ENCODE results near the gene NOP16. TPM values are rescaled to one million over a fixed set of nuclear protein-coding genes. Genes with fewer than 3 reads are reported as not detected.

The NOP16 gene
- total RNA-seq, 1 experiment from 2014 or later: 103 TPM

- ChIA-PET POLR2A (ENCODE audit: unreplicated experiment) (no interaction called here), CTCF (no interaction called here)
- H3K27me3 ChIP-seq (ENCODE audit: low read length): no peaks in the 10 kb centered on the region
- H3K4me1 ChIP-seq (ENCODE audit: insufficient read depth, low read length): peaks cover 5% of the 10 kb centered on the region
- H3K9me3 ChIP-seq (ENCODE audit: low read length): no peaks in the 10 kb centered on the region
- no peak for DNase-seq
- H3F3A ChIP-seq (ENCODE audit: low read length, unreplicated experiment): no peaks in the 10 kb centered on the region
- no peak overlapping the region for H3K4me3 ChIP-seq (ENCODE audit: low read length)
- peaks cover 8% of the 10 kb centered on the region; the same call in 1 of the 2 replicates for H4K20me1 ChIP-seq (ENCODE audit: low read length)
- no peak overlapping the region for H3K4me2 ChIP-seq (ENCODE audit: low read length)
- peaks cover 36% of the 10 kb centered on the region for H3K79me2 ChIP-seq (ENCODE audit: low read length)
- H3K27ac ChIP-seq (ENCODE audit: low read length): no peak overlapping the region
- BruUV-seq (replicated peaks): no TSS peak
- intact Hi-C loops (cut with micrococcal nuclease): no loop called here
- no peak for ATAC-seq
- H3K9me2 ChIP-seq (replicated peaks; ENCODE audit: low read length): no peaks in the 10 kb centered on the region
- peaks cover 32% of the 10 kb centered on the region for H3K36me3 ChIP-seq (ENCODE audit: low read depth, low read length)
- no peak overlapping the region for H3K9ac ChIP-seq (ENCODE audit: low read length)
- no peak overlapping the region for H2AFZ ChIP-seq (ENCODE audit: low read length)
- TF ChIP-seq CTCF (conservative IDR thresholded peaks at IDR 0.05; ENCODE audit: low read depth, low read length) (no peak), EZH2phosphoT487 (IDR thresholded peaks at IDR 0.05; ENCODE audit: borderline replicate concordance, low read length) (no peak), EZH2 (IDR thresholded peaks at IDR 0.05; ENCODE audit: low read length, unreplicated experiment) (no peak)
These were observed 3.6 kb upstream of the NOP16 start for GRCh38 chr5:176391999-176392398.

- H3K36me3 ChIP-seq (ENCODE audit: low read depth, low read length): peaks cover 35% of the 10 kb centered on the region
- no peak overlapping the region for H2AFZ ChIP-seq (ENCODE audit: low read length)
- ChIA-PET CTCF (no interaction called here), POLR2A (ENCODE audit: unreplicated experiment) (no interaction called here)
- intact Hi-C loops (cut with micrococcal nuclease): no loop called here
- H4K20me1 ChIP-seq (ENCODE audit: low read length): peaks cover 12% of the 10 kb centered on the region
- no peak overlapping the region for H3K27ac ChIP-seq (ENCODE audit: low read length)
- BruUV-seq (replicated peaks): no TSS peak
- no peaks in the 10 kb centered on the region for H3K27me3 ChIP-seq (ENCODE audit: low read length)
- no peaks in the 10 kb centered on the region for H3K9me3 ChIP-seq (ENCODE audit: low read length)
- H3K9ac ChIP-seq (ENCODE audit: low read length): no peak overlapping the region
- no peak for TF ChIP-seq EZH2 (IDR thresholded peaks at IDR 0.05; ENCODE audit: low read length, unreplicated experiment)
- peaks cover 9% of the 10 kb centered on the region for H3K4me1 ChIP-seq (ENCODE audit: insufficient read depth, low read length)
- no peak overlapping the region for H3K4me3 ChIP-seq (ENCODE audit: low read length)
- H3K9me2 ChIP-seq (replicated peaks; ENCODE audit: low read length): no peaks in the 10 kb centered on the region
- H3F3A ChIP-seq (ENCODE audit: low read length, unreplicated experiment): no peaks in the 10 kb centered on the region
- peaks cover 41% of the 10 kb centered on the region for H3K79me2 ChIP-seq (ENCODE audit: low read length)
- H3K4me2 ChIP-seq (ENCODE audit: low read length): no peak overlapping the region
- DNase-seq (no peak), ATAC-seq (no peak)
These were observed 3.1 kb upstream of the NOP16 start for GRCh38 chr5:176391479-176391878.

- peak overlapping the region; percentile 53; the same call in 1 of the 2 replicates for H2AFZ ChIP-seq (ENCODE audit: low read length)
- POLR2A ChIA-PET (ENCODE audit: unreplicated experiment): no interaction called here
- H3K27ac ChIP-seq (ENCODE audit: low read length): peak overlapping the region; percentile 94
- BruUV-seq (replicated peaks): TSS peak; percentile 92
- TF ChIP-seq EZH2 (IDR thresholded peaks at IDR 0.05; ENCODE audit: low read length, unreplicated experiment) (no peak), EZH2phosphoT487 (IDR thresholded peaks at IDR 0.05; ENCODE audit: borderline replicate concordance, low read length) (no peak), CTCF (conservative IDR thresholded peaks at IDR 0.05; ENCODE audit: low read depth, low read length) (no peak)
- peaks cover 14% of the 10 kb centered on the region for H3K4me1 ChIP-seq (ENCODE audit: insufficient read depth, low read length)
- H3K9ac ChIP-seq (ENCODE audit: low read length): peak overlapping the region; percentile 98
- H3K9me3 ChIP-seq (ENCODE audit: low read length): no peaks in the 10 kb centered on the region
- H3F3A ChIP-seq (ENCODE audit: low read length, unreplicated experiment): no peaks in the 10 kb centered on the region
- CTCF ChIA-PET: no interaction called here
- no peaks in the 10 kb centered on the region for H3K9me2 ChIP-seq (replicated peaks; ENCODE audit: low read length)
- intact Hi-C loops (cut with micrococcal nuclease): loop anchor here (1.0 kb wide), 1 partner anchor 189 kb away; no protein-coding TSS in a partner anchor
- peak overlapping the region; percentile 99 for H3K4me2 ChIP-seq (ENCODE audit: low read length)
- H3K27me3 ChIP-seq (ENCODE audit: low read length): no peaks in the 10 kb centered on the region
- peaks cover 31% of the 10 kb centered on the region for H4K20me1 ChIP-seq (ENCODE audit: low read length)
- ATAC-seq: peak; percentile 41
- H3K79me2 ChIP-seq (ENCODE audit: low read length): peaks cover 62% of the 10 kb centered on the region
- H3K36me3 ChIP-seq (ENCODE audit: low read depth, low read length): peaks cover 49% of the 10 kb centered on the region
- peak; percentile 36 for DNase-seq
- peak overlapping the region; percentile 94 for H3K4me3 ChIP-seq (ENCODE audit: low read length)
These were observed 1.0 kb upstream of the NOP16 start for GRCh38 chr5:176389135-176390123.

Data from PC-3 (cell line).